ENCODE data around the gene ZNF600. TPM values are rescaled to one million over a fixed set of nuclear protein-coding genes. Genes with fewer than 3 reads are reported as not detected.
"Not testable (repeated sequence)": the region's sequence is repeated elsewhere in the genome, so short reads cannot be mapped to it uniquely, and the experiment has no call there.

ZNF600 gene
- total and polyA plus RNA-seq, 9 of the 15 experiments (the other 6 are each of a cell fraction or from before 2014, with no cell fraction given), result 5.7 to 21.5 (median 17.6) TPM

DNA sequence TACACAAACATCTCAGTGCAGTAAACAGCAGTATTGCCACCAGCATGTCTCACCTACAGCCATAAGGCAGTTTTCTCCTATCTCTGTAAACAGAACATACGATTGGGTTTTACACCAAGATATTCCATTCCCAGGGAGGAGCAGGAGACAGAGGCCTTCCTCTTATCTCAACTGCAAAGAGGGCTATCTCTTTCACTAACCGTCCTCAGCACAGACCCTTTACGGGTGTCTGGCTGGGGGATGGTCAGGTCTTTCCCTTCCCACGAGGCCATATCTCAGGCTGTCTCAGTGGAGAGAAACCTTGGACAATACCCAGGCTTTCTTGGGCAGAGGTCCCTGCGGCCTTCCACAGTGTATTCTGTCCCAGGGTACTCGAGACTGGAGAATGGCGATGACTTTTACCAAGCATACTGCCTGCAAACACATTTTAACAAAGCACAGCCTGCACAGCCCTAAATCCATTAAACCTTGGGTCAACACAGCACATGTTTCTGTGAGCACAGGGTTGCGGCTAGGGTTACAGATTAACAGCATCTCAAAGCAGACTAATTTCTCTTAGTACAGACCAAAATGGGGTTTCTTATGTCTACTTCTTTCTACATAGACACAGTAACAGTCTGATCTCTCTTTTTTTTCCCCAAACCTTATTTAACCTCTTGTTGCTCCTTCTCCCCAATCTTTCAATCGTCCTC lies 62.5 kb downstream of the ZNF600 start:
- 0% methylated on average over 7 of the region's 9 CpGs for WGBS (ENCODE audit: insufficient coverage, low coverage, missing lambda C conversion rate)
- BruUV-seq (replicated peaks); POLR2A ChIA-PET; in situ Hi-C loops (cut with MboI); H3K9me1 ChIP-seq (ENCODE audit: control insufficient read depth, insufficient read depth, low read length); H4K20me1 ChIP-seq (replicated peaks; ENCODE audit: control insufficient read depth, insufficient read depth, low read length); H3K27me3 ChIP-seq (ENCODE audit: control insufficient read depth in 2 of 2, insufficient read depth in 2 of 2, low read length in 2 of 2); ATAC-seq; CTCF ChIA-PET (ENCODE audit: low intra/inter-chr PET ratio); H3K9me3 ChIP-seq (replicated peaks; ENCODE audit: control insufficient read depth, insufficient read depth, low read depth, low read length); TF ChIP-seq NR2C1 (IDR thresholded peaks at IDR 0.05); NR4A1 (CRISPR knock-in tag; IDR thresholded peaks at IDR 0.05): not testable (repeated sequence)
- peaks cover 30 to 35% of the 10 kb centered on the region in 2 experiments for H3K4me1 ChIP-seq (replicated peaks in 1 of 2; ENCODE audit: control insufficient read depth in 2 of 2, insufficient read depth in 2 of 2, low read length in 2 of 2)
- peak overlapping the region; percentile 38 for H2AFZ ChIP-seq (ENCODE audit: low read depth, low read length)
- DNase-seq (ENCODE audit: extremely low read depth in 1 of 4, low spot score in 3 of 4) (peak; percentile 26 to 85 (median 37)), FAIRE-seq (peak; percentile 83)
- H3K4me3 ChIP-seq, result peak overlapping the region; percentile 46; the same call in 1 of the 2 replicates
- H3K9ac ChIP-seq (ENCODE audit: insufficient read depth in 1 of 2, low read depth in 2 of 2, low read length in 2 of 2), result peak overlapping the region in 1 of 2 experiments; percentile 87; a peak in 2 of 4 replicates
- H3K36me3 ChIP-seq (ENCODE audit: control insufficient read depth, insufficient read depth, low read length), result peaks cover 41% of the 10 kb centered on the region
- intact Hi-C loops (cut with micrococcal nuclease), result loop anchor here (10.0 kb wide), 1 partner anchor 119 kb away; no protein-coding TSS in a partner anchor
- H3K4me2 ChIP-seq (ENCODE audit: insufficient read depth, low read length), result peak overlapping the region; percentile 80
- peaks cover 42% of the 10 kb centered on the region for H3K79me2 ChIP-seq (ENCODE audit: control insufficient read depth, insufficient read depth, low read length)
- H3K27ac ChIP-seq (ENCODE audit: extremely low read depth, low read depth, low read length), result peak overlapping the region; percentile 90
- TF ChIP-seq MECOM (CRISPR knock-in tag; IDR thresholded peaks at IDR 0.05), result peak; percentile 78
- TF ChIP-seq CXXC5 (CRISPR knock-in tag; IDR thresholded peaks at IDR 0.05), result peak; percentile 52
- TF ChIP-seq HDAC2 (IDR thresholded peaks at IDR 0.05), result peak; percentile 33; the same call in 1 of the 2 replicates
- TF ChIP-seq NR2C1 (tag; IDR thresholded peaks at IDR 0.05), result peak; percentile 60
- peak; percentile 68 for TF ChIP-seq MYC (IDR thresholded peaks at IDR 0.05; ENCODE audit: low read depth, low read length)
- TF ChIP-seq MYC (CRISPR knock-in tag; IDR thresholded peaks at IDR 0.05; ENCODE audit: borderline replicate concordance, low read depth), result 0 out of 2 replicates have a peak, but pooled peaks have one; percentile 21
- TF ChIP-seq ZNF766 (CRISPR knock-in tag; conservative IDR thresholded peaks at IDR 0.05), result peak; percentile 69
- peak; percentile 40; the same call in 1 of the 2 replicates for TF ChIP-seq DPF2 (IDR thresholded peaks at IDR 0.05)
- 0 out of 2 replicates have a peak, but pooled peaks have one; percentile 40 for TF ChIP-seq ZNF311 (CRISPR knock-in tag; IDR thresholded peaks at IDR 0.05)
- TF ChIP-seq TCF3 (CRISPR knock-in tag; IDR thresholded peaks at IDR 0.05), result peak; percentile 80
- TF ChIP-seq POLR2AphosphoS5 (IDR thresholded peaks at IDR 0.05; ENCODE audit: control insufficient read depth, insufficient read depth, low read depth, low read length), result peak; percentile 65
- peak; percentile 85 for TF ChIP-seq NR4A1 (tag; IDR thresholded peaks at IDR 0.05)
- peak; percentile 87; the same call in 1 of the 2 replicates for TF ChIP-seq RNF2 (IDR thresholded peaks at IDR 0.05)
- TF ChIP-seq KDM1A (IDR thresholded peaks at IDR 0.05), result peak in 1 of 2 experiments; percentile 38; a peak in 1 of 4 replicates
- TF ChIP-seq CREB3 (tag; conservative IDR thresholded peaks at IDR 0.05; ENCODE audit: low read depth), result peak; percentile 79; the same call in 1 of the 2 replicates
- peak in 1 of 2 experiments; percentile 64; a peak in 1 of 4 replicates for TF ChIP-seq TRIM24 (IDR thresholded peaks at IDR 0.05)
- TF ChIP-seq RCOR1 (IDR thresholded peaks at IDR 0.05; ENCODE audit: borderline replicate concordance in 1 of 2, low read depth in 2 of 2, low read length in 2 of 2), result peak in 1 of 2 experiments; percentile 29; a peak in 2 of 4 replicates
- TF ChIP-seq STAT5A (IDR thresholded peaks at IDR 0.05; ENCODE audit: borderline replicate concordance, low read length), result peak; percentile 42; the same call in 1 of the 2 replicates
